Fibroblast of the aortic adventitia (primary cell): Measurements from ENCODE around the gene SIKE1. TPM values are rescaled to one million over a fixed set of nuclear protein-coding genes. Genes with fewer than 3 reads are reported as not detected.

ENCODE experiments used
- DNase-seq: peaks from one replicate; pipeline ENCODE4 v3.0.0-alpha.2; 2010; ENCODE audit warnings: low read depth
- H3K4me3 ChIP-seq: 2 replicates; pipeline ENCODE4 v1.5.1; 2011; ENCODE audit warnings: low read depth, mild to moderate bottlenecking, control low read depth, low read length, moderate library complexity
- small RNA-seq: library from RNA; depleted of rRNA; stranded (forward); fragments of <200 nt; gene quantifications from one replicate; pipeline ENCODE3, GENCODE V24; 2012
- total RNA-seq: library from RNA; depleted of rRNA; stranded (reverse); fragments of >200 nt; gene quantifications from 2 replicates; pipeline ENCODE4 v1.2.3, GENCODE V29; 2012; ENCODE audit warnings: low replicate concordance
- TF ChIP-seq, protein P1 (sequence below): IDR thresholded peaks from 2 replicates; pipeline ENCODE4 v1.5.1; 2011; ENCODE audit warnings: mild to moderate bottlenecking, low read length, control low read depth, inconsistent platforms; ENCODE audit not compliant: insufficient read depth

SIKE1 gene
- total RNA-seq, 1 donor, result 57.4 TPM

DNA sequence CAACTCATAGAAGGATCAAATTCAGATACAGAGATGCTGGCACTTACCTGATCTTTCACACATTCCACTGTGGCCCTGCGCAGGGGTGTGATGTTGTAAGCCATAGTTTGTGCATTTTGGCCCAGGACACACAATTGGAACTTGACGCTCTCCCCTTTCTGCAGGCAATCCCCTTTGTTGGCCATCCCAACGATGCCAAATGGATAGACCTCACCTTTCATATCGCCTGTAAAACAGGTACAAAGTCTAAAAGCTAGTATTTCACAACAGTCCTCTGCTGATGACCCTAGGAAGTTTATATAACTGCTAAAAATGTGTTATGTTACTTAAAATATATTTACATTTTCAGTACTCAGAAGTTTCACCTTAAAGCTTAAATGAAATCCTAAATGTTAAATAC, 60.0 kb downstream of the SIKE1 start:
- H3K4me3 ChIP-seq, result no peak overlapping the region
- no peak for DNase-seq
- TF ChIP-seq, protein P1, sequence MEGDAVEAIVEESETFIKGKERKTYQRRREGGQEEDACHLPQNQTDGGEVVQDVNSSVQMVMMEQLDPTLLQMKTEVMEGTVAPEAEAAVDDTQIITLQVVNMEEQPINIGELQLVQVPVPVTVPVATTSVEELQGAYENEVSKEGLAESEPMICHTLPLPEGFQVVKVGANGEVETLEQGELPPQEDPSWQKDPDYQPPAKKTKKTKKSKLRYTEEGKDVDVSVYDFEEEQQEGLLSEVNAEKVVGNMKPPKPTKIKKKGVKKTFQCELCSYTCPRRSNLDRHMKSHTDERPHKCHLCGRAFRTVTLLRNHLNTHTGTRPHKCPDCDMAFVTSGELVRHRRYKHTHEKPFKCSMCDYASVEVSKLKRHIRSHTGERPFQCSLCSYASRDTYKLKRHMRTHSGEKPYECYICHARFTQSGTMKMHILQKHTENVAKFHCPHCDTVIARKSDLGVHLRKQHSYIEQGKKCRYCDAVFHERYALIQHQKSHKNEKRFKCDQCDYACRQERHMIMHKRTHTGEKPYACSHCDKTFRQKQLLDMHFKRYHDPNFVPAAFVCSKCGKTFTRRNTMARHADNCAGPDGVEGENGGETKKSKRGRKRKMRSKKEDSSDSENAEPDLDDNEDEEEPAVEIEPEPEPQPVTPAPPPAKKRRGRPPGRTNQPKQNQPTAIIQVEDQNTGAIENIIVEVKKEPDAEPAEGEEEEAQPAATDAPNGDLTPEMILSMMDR, result no peak

Small RNAs within 50 kb of the gene (small RNA-seq; reads per million reads assigned to genes)
- gene RNY1P13, result not detected

Other genes starting within 250 kb of the SIKE1 start
- 35.0 and 52.5 TPM in 2 replicates for gene BCAS2, start 199.1 kb downstream of the SIKE1 start, total RNA-seq
- 4.8 and 5.3 TPM in 2 replicates for gene DENND2C, start 110.6 kb downstream of the SIKE1 start, total RNA-seq
- gene AMPD1, start 85.1 kb downstream of the SIKE1 start, total RNA-seq, result not detected in 2 replicates
- gene NRAS, start 63.9 kb downstream of the SIKE1 start, total RNA-seq, result 27.1 and 80.1 TPM in 2 replicates
- gene CSDE1, start 22.7 kb downstream of the SIKE1 start, total RNA-seq, result 670 and 845 TPM in 2 replicates
- gene SYCP1, start 74.2 kb upstream of the SIKE1 start, total RNA-seq, result not detected in 2 replicates
- not detected in 2 replicates for gene TSHB, start 249.1 kb upstream of the SIKE1 start, total RNA-seq